ENCODE data around the gene RIPOR1.

Gene RIPOR1

GRCh38 chr16:67539691-67540635, 11.3 kb downstream of the RIPOR1 start:
- no peak for DNase-seq (ENCODE audit: low read depth in 2 of 2)

- no peak for DNase-seq (ENCODE audit: low read depth in 2 of 2)
Measured at GRCh38 chr16:67540756-67541155, 12.1 kb downstream of the RIPOR1 start.

- no peak for DNase-seq (ENCODE audit: low read depth in 2 of 2)
Measured at GRCh38 chr16:67541391-67542263, 13.0 kb downstream of the RIPOR1 start.

GRCh38 chr16:67542464-67542863, 13.8 kb downstream of the RIPOR1 start:
- peak in 1 of 2 donors; percentile 47 for DNase-seq (ENCODE audit: low read depth in 2 of 2)

DNA sequence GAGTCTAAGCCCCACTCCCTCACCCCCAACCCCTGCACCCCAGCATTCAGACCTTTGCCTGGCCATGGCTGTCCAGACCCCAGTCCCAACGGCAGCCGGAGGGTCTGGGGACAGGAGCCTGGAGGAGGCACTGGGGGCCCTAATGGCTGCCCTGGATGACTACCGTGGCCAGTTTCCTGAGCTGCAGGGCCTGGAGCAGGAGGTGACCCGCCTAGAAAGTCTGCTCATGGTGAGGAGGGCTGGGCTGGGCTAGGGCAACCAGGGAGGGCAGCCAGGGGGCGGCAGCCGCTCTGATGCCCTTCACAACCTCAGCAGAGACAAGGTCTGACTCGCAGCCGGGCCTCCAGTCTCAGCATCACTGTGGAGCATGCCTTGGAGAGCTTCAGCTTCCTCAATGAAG, 14.4 kb downstream of the RIPOR1 start:
- no peak for DNase-seq (ENCODE audit: low read depth in 2 of 2)

- no peak for DNase-seq (ENCODE audit: low read depth in 2 of 2)
Measured at GRCh38 chr16:67543582-67543981, 15.0 kb downstream of the RIPOR1 start.

DNA sequence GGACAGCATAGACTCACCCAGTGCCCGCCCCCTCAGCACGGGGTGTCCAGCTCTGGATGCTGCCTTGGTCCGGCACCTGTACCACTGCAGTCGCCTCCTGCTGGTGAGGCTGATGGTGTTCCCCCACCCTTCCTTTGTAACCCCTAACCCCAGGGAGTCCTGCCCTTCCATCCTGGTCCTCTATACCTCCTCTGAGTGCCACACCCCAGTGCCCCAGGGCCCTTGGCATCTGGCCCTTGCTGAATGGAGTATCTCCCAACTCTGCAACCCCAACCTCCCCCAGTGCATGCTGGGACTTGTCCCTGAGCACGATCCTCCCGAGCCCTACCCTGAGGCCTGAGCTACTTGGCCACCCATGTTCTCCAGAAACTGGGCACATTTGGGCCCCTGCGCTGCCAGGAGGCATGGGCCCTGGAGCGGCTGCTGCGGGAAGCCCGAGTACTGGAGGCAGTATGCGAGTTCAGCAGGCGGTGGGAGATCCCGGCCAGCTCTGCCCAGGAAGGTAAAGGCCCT, 15.8 kb downstream of the RIPOR1 start:
- DNase-seq (ENCODE audit: low read depth in 2 of 2): no peak

DNA sequence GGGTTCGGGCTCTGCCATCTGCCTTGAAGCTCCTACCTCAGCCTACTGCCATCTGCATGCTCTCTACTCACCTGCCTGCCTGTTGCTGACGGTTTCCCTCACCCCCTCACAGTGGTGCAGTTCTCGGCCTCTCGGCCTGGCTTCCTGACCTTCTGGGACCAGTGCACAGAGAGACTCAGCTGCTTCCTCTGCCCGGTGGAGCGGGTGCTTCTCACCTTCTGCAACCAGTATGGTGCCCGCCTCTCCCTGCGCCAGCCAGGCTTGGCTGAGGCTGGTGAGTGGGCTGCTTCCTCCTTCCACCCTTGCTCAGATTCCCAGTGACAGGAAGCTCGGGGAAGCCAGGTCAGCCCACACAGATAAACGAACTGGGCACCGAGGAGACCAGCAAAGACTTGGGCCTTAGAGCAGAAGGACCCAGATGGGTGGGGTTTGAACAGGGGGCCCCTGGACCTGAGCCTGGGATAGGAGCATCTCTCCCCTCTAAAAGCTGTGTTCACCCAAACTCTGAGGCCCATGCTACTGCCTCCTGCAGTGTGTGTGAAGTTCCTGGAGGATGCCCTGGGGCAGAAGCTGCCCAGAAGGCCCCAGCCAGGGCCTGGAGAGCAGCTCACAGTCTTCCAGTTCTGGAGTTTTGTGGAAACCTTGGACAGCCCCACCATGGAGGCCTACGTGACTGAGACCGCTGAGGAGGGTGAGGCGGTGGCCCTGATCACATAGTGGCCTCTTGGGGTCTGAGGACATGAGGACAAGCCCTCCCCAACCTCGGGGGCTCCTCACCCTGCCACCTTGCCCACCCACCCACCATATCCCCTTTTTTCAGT, 16.4 kb downstream of the RIPOR1 start:
- no peak for DNase-seq (ENCODE audit: low read depth in 2 of 2)

GRCh38 chr16:67545665-67546024, 17.0 kb downstream of the RIPOR1 start:
- DNase-seq (ENCODE audit: low read depth in 2 of 2): no peak

GRCh38 chr16:67546091-67546501, 17.5 kb downstream of the RIPOR1 start:
- DNase-seq (ENCODE audit: low read depth in 2 of 2): no peak

DNA sequence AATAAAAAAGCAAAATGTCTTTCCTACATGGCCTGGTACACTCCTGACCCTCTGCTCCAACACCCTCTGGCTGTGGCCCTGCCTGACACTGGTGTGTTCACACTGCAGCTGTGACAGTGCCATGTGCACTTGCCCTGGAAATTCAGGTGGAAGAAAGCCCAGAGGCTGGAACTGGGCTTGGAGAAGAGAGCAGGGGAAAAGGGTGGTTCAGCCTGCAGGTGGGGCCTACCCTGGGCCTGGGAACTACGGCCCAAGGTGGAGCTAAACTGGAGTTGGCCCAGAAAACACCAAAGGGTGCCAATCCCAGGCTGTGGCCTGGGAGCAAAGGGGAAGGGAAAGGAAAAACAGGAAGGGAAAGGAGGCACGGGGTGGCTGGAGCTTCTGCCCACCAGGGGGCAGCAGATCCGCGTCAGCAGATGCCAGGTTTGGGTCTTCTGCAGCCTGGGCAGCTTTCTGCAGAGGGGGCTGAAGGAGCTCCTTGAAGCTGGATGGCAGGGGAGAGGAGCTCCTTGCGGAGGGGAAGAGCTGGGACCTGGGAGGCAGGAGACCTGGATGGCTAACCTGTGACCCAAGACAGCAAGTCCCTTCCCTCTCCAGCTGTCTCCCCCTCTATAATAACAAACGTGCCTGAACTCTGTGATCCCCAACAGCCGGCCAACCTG, 18.3 kb downstream of the RIPOR1 start:
- DNase-seq (ENCODE audit: low read depth in 2 of 2): peak in 1 of 2 donors; percentile 61

DNA sequence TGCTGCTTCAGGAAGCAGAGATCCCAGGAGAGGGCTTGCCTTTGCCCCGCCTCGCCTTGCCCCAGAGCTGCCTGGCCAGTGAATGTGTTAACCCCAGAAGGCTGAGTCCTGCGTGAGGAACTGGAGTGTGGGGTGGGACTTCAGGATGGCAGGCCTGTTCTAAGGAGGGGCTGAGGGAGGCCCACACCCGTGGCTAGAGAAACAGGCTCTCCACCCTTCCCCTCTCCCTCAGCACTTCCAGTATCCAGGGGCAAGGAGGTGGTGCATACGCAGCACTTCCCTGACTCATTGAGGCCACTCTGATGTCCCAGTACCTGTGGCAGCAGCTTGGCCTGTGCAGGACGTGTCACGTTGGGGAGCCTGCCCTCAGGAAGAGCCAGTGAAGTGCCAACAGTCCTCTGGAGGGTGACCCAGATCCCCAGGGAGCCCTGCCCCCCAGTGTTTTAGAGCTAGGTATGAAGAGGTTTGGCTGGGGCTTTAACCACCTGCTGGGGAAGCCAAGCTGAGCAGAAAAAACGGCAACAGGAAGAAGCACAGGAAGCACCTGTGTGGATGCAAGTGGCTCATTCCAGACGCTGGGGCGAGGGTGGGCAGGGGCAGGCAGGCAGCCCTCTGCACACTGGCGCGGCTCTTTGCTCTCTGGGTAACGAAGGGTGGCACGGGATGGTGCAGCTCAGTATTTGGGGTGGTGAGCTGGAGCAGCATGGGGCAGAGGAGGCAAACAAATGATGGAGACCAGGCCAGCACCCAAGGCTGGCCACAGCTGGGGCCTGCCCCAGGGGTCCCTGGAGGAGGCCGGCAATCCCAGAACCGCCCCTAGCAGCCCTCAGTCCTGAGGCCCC, 19.0 kb downstream of the RIPOR1 start:
- no peak for DNase-seq (ENCODE audit: low read depth in 2 of 2)

DNA sequence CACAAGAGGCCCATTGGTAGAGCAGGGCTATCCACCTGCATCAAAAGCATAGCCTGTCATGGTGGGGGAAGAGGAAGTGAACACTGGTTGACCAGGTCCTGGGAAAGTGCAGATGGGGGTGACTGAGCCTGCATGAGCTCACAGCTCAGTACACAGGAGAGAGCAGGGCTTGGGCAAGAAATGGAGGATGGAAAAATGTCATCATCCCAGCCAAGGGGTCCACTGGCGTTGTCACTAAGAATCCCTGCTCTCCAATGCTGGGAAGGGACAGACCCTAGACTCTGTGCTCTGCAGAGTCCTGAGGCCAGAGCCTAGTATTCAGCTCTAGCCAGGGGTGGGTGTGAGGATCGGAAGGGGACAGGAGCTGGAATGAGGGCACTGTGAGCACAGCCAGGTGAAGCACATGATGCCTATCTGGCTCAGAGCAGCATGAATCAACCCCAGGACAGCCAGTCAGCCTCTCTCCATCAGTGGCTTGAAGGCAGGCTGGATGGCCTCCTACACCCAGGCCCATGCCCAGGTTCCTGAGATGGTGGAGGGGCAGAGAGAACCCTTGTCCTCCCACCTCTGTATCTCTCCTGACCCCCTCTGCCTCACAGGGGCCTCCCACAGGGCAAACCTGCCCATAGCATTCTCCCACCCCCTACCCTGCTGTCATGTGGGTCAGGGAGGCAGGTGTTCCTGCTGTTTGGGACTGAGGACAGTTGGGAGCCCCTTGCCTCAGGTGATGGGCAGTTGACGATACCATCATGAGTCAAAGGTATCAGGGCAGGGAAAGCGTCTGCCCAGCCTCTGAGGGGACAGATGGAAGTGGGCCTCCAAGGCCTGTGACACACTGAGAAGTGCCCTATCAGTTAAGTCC, 19.9 kb downstream of the RIPOR1 start:
- DNase-seq (ENCODE audit: low read depth in 2 of 2): no peak

DNA sequence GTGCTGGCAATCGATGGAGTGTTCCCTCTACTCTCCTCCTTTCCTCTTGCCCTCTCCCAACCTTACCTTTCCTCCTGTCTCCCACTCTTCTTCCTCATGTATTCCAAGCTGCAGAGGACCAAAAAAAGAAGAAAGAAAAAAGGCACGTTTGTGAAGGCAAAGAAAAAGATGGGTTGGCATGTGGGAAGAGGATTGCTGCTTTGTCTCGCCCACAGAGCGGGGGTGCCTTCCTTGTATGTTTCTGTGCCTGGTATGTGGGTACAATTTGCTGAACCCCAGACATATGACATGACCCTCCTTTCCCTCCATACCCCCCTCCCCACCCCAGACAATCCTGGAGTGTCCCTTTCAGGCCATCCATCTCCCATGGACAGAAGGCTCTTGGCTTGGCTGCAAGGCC, 20.6 kb downstream of the RIPOR1 start:
- no peak for DNase-seq (ENCODE audit: low read depth in 2 of 2)

DNA sequence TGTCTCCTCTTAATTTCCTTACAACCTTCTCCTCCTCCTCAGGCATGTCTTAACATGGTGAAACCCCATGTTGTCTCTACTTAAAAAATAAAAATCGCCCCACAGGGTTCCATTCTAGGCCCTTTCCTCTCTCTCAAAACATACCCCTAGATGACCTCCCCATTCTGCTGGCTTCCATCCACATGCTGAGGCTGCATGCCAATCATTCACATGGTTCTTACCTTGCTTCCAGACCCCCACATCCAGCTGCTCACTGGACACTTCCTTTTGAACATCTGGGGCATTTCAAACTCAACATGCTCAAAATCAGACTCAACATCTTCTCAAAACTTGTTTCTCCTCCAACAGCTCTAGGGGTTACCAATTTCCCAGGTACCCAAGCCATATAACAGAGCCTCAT, 21.3 kb downstream of the RIPOR1 start:
- no peak for DNase-seq (ENCODE audit: low read depth in 2 of 2)

- no peak for DNase-seq (ENCODE audit: low read depth in 2 of 2)
Measured at GRCh38 chr16:67551091-67551490, 22.5 kb downstream of the RIPOR1 start.

GRCh38 chr16:67551972-67552371, 23.3 kb downstream of the RIPOR1 start:
- no peak for DNase-seq (ENCODE audit: low read depth in 2 of 2)

DNA sequence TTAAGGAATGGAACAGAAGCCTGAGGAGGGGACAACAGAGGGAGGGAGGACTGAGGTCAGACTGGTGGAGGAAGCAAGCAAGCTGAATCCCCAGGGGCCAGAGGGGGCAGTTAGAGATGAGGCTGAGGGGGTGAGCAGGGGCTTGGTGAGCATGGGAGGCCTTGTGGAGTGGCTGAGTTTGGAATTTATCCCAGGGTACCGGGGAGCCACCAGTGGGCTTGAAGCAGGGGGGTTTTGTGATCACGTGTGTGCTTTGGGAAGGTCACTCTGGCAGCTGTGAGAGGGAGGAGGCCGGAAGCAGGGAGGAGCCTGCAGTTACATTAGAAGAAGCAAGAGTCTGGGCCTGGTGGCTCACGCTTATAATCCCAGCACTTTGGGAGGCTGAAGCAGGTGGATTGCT, 23.8 kb downstream of the RIPOR1 start:
- no peak for DNase-seq (ENCODE audit: low read depth in 2 of 2)

- no peak for DNase-seq (ENCODE audit: low read depth in 2 of 2)
Measured at GRCh38 chr16:67555795-67556212, 27.2 kb downstream of the RIPOR1 start.
